DMS114 treated with DMSO at 0.1 percent for 48 hours (cell line): Measurements from ENCODE around the gene CHMP2B.

Source experiments
- DNase-seq: peaks from one replicate; lab custom pipeline; 2025; ENCODE audit not compliant: unreplicated experiment; lab: John Stamatoyannopoulos, UW

CHMP2B gene, protein sequence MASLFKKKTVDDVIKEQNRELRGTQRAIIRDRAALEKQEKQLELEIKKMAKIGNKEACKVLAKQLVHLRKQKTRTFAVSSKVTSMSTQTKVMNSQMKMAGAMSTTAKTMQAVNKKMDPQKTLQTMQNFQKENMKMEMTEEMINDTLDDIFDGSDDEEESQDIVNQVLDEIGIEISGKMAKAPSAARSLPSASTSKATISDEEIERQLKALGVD

DNA sequence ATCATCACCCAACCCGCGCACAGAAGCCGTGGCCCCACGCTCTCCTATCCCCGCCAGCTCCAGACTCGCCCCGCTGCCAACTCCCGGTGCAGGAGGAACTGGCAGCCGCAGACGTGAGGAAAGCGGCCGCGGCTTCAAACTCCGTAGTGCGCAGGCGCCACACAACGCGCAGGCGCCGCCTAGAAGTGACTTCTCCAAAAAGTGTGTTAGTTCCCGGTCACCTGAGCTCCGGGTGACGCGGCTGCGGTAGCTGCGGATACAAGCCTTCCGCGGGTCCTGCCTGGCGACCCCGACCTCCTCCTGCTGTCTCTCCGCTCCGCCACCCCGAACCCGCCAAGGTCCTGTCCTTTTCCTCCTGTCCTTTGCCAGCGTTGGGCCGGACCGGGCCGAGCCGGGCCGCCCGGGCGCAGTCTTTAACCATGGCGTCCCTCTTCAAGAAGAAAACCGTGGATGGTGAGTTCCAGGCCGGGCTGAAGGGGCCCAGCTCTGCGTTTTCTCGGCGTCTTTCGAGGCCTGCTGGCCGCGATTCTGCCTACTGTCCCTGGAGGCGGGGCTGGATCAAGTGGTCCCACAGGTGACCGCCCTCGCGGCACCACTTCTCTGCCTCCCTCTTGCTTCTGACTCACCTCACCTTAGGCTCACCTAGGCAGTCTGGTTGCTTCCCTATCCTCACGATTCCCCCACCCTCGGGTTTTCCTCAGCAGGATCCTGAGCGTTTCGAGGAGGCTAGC lies at the start of gene CHMP2B:
TSS of gene CHMP2B (plus strand) at position 206 of the 731 bp plus-strand sequence. CDS start at position 420, 214 bp downstream.
- peak; percentile 94 for DNase-seq

DNA sequence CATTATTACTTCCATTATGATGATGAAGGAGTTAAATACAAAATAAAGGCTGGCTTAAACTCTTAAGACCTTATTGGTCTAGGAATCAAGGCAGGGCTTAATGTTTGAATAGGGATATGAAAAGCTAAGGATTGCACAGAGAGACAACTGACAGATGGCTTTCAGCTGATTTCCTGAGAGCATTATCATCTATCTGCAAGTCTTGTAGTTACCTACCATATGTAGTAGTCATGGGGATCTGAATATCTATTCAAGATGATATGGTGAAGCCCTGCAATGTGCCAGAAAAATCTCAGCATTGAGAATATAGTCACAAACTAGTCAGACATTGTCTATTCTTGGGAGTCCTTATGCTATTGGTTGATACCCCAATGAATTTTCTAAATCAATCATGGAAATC lies 47.5 kb upstream of the CHMP2B start:
- no peak for DNase-seq

DNA sequence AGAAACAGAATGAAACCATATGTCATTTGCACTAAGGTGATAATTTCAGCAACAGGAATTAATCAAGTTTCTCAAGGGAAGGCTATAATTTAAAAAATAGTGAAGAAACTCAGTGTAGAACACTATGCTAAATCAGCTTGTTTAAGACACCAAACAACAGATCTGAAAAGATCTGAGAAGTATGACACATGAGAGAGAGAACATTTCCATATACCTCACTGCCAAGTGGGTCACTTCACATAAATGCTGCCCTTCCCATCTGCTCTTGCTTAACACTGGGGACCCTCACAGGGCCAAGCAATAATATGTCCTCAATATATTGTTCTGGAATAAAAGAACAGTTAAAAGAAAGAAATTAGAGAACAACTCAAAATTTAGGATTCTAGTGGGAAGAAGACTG lies 45.6 kb upstream of the CHMP2B start:
- no peak for DNase-seq

GRCh38 chr3:87182023-87182422 lies 45.1 kb upstream of the CHMP2B start:
- no peak for DNase-seq

- DNase-seq, result peak; percentile 56
These were observed 40.4 kb upstream of the CHMP2B start for GRCh38 chr3:87186608-87187159.

DNA sequence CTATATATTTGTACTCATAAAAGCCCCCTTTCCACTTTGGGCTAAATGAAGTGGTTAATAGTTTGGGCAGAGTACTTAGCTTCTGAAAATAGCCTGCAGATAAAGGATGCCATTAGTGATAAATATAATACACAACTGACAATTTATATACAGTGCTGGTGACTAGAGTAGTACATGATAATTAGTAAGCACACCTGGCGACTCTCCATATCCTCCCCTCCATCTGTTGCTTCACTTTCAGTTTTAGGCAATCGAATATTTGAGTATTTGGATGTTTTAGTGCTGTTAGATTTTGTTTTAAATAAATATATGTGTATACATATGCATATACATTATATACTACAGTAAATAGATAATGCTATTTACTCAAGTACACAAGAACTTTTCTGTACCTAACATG lies 35.9 kb upstream of the CHMP2B start:
- no peak for DNase-seq

- DNase-seq, result no peak
These were observed 35.5 kb upstream of the CHMP2B start for GRCh38 chr3:87191641-87192040.

DNA sequence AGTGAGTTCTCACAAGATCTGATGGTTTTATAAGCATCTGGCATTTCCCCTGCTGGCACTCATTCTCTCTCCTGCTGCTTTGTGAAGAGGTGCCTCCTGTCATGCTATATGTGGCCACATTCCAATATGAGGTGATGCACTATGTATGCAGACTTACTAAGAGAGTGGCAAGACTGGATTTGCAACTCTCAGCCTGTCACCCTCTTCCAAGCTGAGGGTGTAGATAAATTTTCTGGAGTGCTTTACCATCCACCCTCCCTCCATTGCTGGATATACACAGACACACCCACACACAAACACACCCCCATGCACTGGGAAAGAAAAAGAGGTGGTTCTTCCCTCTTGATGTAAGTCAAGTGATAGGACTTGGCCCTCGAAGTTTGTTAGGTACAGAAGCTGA lies 30.2 kb upstream of the CHMP2B start:
- no peak for DNase-seq

DNA sequence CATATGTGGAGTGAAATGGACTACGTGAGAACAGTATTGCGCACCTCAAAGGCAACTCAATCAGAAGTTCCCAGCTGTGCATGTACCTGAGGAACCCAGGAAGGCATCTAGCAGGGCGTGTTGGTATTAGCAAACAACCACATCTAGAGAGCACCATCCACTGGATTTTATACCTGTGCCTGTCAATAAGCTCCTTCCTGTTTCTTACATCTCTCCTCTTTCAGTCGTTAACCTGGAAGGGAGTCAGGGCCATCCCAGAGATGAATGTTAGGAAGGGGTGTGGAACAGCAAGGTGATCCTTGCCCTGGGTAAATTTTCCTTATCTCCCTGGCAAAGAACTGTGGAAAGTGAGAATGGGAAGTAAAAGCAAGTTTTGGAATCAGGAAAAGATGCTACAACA lies 29.6 kb upstream of the CHMP2B start:
- no peak for DNase-seq

GRCh38 chr3:87198774-87199173 lies 28.3 kb upstream of the CHMP2B start:
- no peak for DNase-seq

DNA sequence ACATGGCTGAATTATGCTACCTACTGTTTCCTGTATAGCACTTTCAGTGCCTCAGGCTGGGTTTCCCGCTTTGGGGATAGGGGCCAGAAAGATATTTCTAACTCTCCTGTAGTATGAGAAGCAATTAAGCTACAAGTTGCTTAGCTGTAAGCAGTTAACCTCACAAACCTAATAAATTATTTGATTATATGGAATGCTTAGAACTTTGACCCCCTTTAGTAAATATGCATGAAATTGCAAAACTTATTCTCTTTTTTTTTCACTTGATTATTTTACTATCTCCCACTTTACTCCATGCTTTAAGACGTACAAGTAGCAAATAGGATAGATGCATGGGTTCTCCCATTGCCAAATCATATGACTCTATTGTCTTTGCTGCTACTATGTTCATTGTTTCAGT lies 27.5 kb upstream of the CHMP2B start:
- DNase-seq, result no peak

DNA sequence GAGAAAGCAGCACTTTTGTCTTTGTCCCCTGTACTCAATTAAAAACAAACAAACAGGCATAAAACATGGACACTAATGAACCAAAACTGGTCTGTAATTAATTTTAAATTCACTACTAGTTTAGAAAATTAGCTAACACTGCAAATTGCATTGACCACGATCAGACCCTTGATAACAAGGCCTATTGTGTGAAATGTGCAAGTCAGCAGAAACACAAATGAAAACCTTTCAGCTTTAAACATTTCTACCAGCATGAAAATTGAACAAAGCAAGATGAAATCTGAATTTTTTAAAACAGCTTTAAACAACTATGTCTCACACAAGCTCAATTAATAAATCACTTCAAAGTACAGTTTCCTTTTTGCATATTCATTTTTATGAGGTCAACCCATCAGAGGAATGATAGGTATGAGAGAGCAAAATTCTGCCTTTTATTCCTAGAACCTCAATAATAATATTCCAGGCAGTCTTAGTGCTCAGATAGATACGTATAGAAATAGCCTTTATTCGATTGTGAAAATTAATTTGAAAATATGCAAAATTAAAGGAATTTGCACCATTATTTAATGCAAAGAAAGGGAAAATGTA lies 27.0 kb upstream of the CHMP2B start:
- DNase-seq, result no peak

GRCh38 chr3:87201727-87202126 lies 25.4 kb upstream of the CHMP2B start:
- DNase-seq, result no peak

DNA sequence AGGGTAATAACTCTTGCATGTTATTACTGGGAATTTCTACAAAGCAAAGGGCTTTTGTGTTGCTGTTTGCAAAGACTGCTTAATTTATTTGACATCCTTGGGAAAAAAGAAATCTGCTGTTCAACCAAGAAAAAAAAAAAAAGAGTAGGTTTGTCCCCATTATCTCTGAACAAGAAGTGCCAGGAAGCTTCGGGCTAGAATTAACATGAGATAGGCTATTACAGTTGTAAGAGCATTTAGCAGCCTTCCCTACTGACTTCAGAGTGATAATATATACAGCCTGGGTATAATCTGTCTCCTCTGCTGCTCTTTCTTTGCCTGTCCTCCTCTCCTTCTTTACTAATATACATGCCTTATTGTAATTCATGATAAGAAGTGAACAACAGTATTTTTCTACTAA lies 23.3 kb upstream of the CHMP2B start:
- DNase-seq, result no peak

DNA sequence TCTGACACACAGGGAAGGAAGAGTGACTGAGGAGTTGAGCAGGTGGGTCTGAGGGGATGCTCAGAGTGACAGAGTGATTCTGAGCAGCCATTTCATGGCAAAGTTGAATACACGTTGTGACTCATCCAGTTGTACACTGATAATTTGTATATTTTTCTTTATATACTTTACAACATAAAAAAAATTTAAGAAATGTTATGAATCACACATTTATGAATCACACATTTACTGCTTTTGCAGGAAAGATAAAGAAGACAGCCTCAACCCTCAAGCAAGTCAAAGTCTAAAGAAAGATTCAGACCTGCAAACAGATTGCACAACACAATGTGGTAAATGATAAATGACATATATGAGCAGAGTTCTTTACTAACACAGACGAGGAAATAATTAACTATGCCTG lies 21.0 kb upstream of the CHMP2B start:
- DNase-seq, result no peak

DNA sequence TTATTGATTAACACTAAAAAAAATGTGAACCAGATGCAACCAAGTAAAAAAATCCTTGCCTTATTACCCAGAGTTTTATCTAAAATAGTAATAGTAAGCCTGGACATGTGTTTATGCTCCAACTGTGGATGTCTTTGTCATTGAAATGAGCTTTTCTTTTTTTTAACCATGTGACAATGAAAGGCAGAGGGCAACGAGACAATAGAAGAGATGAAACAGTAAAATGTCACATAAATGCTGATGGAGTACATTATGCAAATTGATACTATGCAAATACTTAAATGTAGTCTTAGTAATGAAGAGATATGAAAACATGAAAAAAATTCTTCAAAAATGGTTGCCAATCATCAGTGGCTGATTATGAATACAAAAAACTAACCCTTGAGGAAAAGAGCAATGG lies 20.5 kb upstream of the CHMP2B start:
- no peak for DNase-seq

DNA sequence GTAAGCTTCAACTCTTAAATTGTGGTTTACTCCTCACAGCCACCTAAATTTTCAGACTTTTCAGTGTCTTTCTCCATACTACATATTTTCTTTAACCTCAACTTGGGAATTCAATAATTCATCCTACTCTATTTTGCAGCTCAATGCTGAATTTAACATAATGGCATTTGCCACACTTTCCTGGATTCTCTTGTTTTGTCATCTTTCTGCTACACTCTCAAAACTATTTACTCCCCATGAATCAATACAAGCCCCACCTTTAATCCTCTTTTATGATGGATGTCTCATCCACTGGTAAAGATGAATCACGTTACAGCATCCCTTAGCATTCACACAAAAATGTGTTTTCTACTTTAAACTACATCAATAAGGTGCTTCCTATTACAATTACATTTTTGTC lies 19.6 kb upstream of the CHMP2B start:
- DNase-seq, result no peak

GRCh38 chr3:87209111-87209510 lies 18.0 kb upstream of the CHMP2B start:
- no peak for DNase-seq

DNA sequence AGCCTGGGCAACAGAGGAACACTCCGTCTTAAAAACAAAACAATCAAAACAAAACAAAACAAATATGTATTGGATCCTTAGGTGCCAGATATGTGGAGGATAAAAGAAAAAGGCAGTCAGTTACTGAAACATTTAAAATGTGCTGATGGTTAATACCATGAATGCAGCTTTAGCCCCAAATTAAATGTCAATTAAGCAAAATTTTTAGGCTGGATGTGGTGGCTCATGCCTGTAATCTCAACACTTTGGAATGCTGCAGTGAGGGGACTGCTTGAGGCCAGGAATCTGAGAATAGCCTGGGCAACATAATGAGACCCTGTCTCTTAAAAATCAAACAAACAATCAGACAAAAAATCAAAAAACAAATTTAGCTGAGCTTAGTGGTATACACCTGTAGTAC lies 8.5 kb upstream of the CHMP2B start:
- no peak for DNase-seq

DNA sequence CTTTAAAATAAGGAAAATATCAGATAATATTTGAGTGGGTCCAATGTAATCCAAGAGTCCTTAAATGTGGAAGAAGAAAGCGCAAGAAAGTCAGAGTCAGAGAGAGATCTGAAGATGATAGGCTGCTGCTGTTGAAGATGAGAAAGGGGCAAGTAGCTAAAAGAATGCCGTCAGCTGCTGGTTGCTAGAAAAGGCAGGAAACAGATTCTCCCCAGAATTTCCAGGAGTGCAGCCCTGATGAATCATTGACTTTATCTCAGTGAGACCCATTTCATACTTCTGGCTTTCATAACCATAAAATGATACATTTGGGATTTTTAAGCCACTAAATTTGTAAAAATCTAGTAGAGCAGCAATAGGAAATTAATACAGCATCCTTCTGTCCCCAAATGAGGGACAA lies 7.5 kb upstream of the CHMP2B start:
- DNase-seq, result no peak

DNA sequence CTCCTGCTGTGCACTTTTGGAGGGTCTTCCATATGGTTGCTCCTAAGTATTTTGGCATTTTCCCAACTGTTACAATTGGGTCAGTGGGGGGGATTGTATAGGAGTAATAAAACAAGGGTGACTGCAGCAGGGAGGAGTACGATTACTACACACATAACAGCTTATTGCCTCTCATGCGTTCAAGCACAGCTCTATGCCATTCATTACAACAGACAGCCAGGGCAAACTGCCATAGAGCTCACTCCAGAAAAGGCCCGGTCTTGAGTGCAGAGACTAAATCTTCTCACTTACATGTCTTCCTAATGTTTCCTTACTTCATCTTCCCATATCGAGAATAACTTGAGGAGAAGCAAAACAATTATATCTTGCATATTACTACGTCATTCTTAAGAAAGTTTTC lies 1.4 kb upstream of the CHMP2B start:
- DNase-seq, result peak; percentile 51

GRCh38 chr3:87227835-87228144 lies 681 bp downstream of the CHMP2B start:
- DNase-seq, result peak; percentile 58
